Esophagus squamous epithelium (tissue), 5 donors: Measurements from ENCODE around the gene KAZN. TPM values are rescaled to one million over a fixed set of nuclear protein-coding genes. Genes with fewer than 3 reads are reported as not detected.
A peak's percentile ranks its signal among the peaks of the same experiment; 100 is the strongest.

ENCODE experiments used
- DNase-seq: peaks from one replicate; lab custom pipeline; 2025; lab: John Stamatoyannopoulos, UW
- H3K27ac ChIP-seq, 4 donors: fragments of 200-600 bp; sonication (generic); one replicate each; pipeline ENCODE4 v1.5.1; 2016 to 2019; ENCODE audit warnings: mild to moderate bottlenecking in 1 of 4
- H3K27me3 ChIP-seq, 4 donors: fragments of 200-600 bp; sonication (generic); 1 replicate in 3 of 4; 2 replicates in 1 of 4; pipeline versions ENCODE4 v1.5.1 to v1.6.0; 2017 to 2021; ENCODE audit warnings: antibody characterized with exemption in 1 of 4
- H3K36me3 ChIP-seq, 3 donors: fragments of 200-600 bp; sonication (generic); one replicate each; pipeline ENCODE4 v1.5.1; 2016 to 2019
- H3K4me1 ChIP-seq, 3 donors: fragments of 200-600 bp; sonication (generic); one replicate each; pipeline ENCODE4 v1.5.1; 2017 to 2019
- H3K4me3 ChIP-seq, 4 donors: fragments of 200-600 bp; sonication (generic); 1 replicate in 3 of 4; 2 replicates in 1 of 4; pipeline ENCODE4 v1.5.1; 2016 to 2019; ENCODE audit warnings: mild to moderate bottlenecking in 2 of 4, moderate library complexity in 1 of 4
- H3K9me3 ChIP-seq, 3 donors: fragments of 200-600 bp; sonication (generic); one replicate each; pipeline ENCODE4 v1.5.1; 2016 to 2019
- CTCF ChIP-seq, 6 experiments: fragments of 450-650 bp in 4 of 6; fragments of 200-600 bp in 2 of 6; sonication (generic) in 2 of 6; IDR thresholded peaks; one replicate each; pipeline ENCODE4 v1.5.1; 2016 to 2019; ENCODE audit warnings: antibody characterized with exemption in 6 of 6, mild to moderate bottlenecking in 4 of 6, moderate library complexity in 4 of 6
- POLR2A ChIP-seq, 4 donors: fragments of 450-650 bp; IDR thresholded peaks; one replicate each; pipeline ENCODE4 v1.6.1; 2017; ENCODE audit warnings: antibody characterized with exemption in 4 of 4, mild to moderate bottlenecking in 4 of 4, moderate library complexity in 3 of 4
- WGBS, 2 donors: methylation state at CpG; one replicate each; pipeline ENCODE4 v1.1.5; 2018; 5-methylcytosine and 5-hydroxymethylcytosine counted together
- intact Hi-C: fragments of 100-400 bp; cut with DNase I; formaldehyde crosslinking; loops from one replicate; pipeline ENCODE4 v1.15.0; 2022
- total RNA-seq, 4 donors: library from RNA; depleted of rRNA; stranded (reverse); fragments of >200 nt; gene quantifications; one replicate each; pipeline ENCODE4 v1.1.0, GENCODE V29; 2016
- donor health status: DM: yes; HTN: yes; CAD: no.

The KAZN gene
- total RNA-seq, 4 donors from 2014 or later: 25.0 to 54.5 (median 30.8) TPM

GRCh38 chr1:14971221-14971620 is 372.7 kb downstream of the KAZN start:
- H3K9me3 ChIP-seq: no peaks in the 10 kb centered on the region
- peak overlapping the region in 1 of 4 donors; percentile 13 for H3K27ac ChIP-seq
- no peak for DNase-seq
- peaks cover 14 to 48% (median 30%) of the 10 kb centered on the region in 3 donors for H3K4me1 ChIP-seq
- intact Hi-C loops: no loop called here
- H3K4me3 ChIP-seq: no peak overlapping the region
- H3K36me3 ChIP-seq: peaks cover 0 to 24% (median 0%) of the 10 kb centered on the region in 3 donors
- no peak for TF ChIP-seq CTCF (IDR thresholded peaks at IDR 0.05)
- no peak for TF ChIP-seq POLR2A (IDR thresholded peaks at IDR 0.05)
- H3K27me3 ChIP-seq: no peaks in the 10 kb centered on the region
- 82 to 88% methylated on average over 12 of the region's 12 CpGs for WGBS, 2 donors

- Histone ChIP-seq H3K4me1 (peaks cover 14 to 51% (median 30%) of the 10 kb centered on the region in 3 donors), H3K9me3 (no peaks in the 10 kb centered on the region), H3K4me3 (no peak overlapping the region), H3K27ac (no peak overlapping the region), H3K27me3 (no peaks in the 10 kb centered on the region), H3K36me3 (peaks cover 0 to 21% (median 0%) of the 10 kb centered on the region in 3 donors)
- DNase-seq: no peak
- no peak for TF ChIP-seq POLR2A (IDR thresholded peaks at IDR 0.05)
- TF ChIP-seq CTCF (IDR thresholded peaks at IDR 0.05): no peak
- intact Hi-C loops: no loop called here
- WGBS, 2 donors: 69 to 85% methylated on average over 6 to 7 of the region's 7 CpGs
Measured at GRCh38 chr1:14972107-14972506, 373.6 kb downstream of the KAZN start.

- Histone ChIP-seq H3K9me3 (no peaks in the 10 kb centered on the region), H3K4me3 (no peak overlapping the region), H3K36me3 (peaks cover 0 to 13% (median 0%) of the 10 kb centered on the region in 3 donors), H3K27ac (no peak overlapping the region), H3K27me3 (no peaks in the 10 kb centered on the region), H3K4me1 (peaks cover 6 to 52% (median 26%) of the 10 kb centered on the region in 3 donors)
- TF ChIP-seq CTCF (IDR thresholded peaks at IDR 0.05) (no peak), POLR2A (IDR thresholded peaks at IDR 0.05) (no peak)
- intact Hi-C loops: no loop called here
- WGBS, 2 donors: 84 to 92% methylated on average over 3 of the region's 5 CpGs
- no peak for DNase-seq
Measured at GRCh38 chr1:14973773-14974172, 375.3 kb downstream of the KAZN start.

- Histone ChIP-seq H3K4me3 (no peak overlapping the region), H3K36me3 (peaks cover 0 to 13% (median 0%) of the 10 kb centered on the region in 3 donors), H3K27ac (peak overlapping the region in 2 of 4 donors; percentile 33 to 44), H3K9me3 (no peaks in the 10 kb centered on the region), H3K4me1 (peaks cover 6 to 46% (median 20%) of the 10 kb centered on the region in 3 donors), H3K27me3 (no peaks in the 10 kb centered on the region)
- no peak for DNase-seq
- intact Hi-C loops: no loop called here
- 51 to 62% methylated on average over 2 of the region's 2 CpGs for WGBS, 2 donors
- no peak for TF ChIP-seq CTCF (IDR thresholded peaks at IDR 0.05)
- no peak for TF ChIP-seq POLR2A (IDR thresholded peaks at IDR 0.05)
Measured at GRCh38 chr1:14974361-14974760, 375.9 kb downstream of the KAZN start.

GRCh38 chr1:14975119-14975518 is 376.6 kb downstream of the KAZN start:
- Histone ChIP-seq H3K36me3 (peaks cover 0 to 13% (median 0%) of the 10 kb centered on the region in 3 donors), H3K27me3 (no peaks in the 10 kb centered on the region), H3K4me3 (no peak overlapping the region), H3K27ac (peak overlapping the region in 2 of 4 donors; percentile 33 to 44), H3K4me1 (peaks cover 6 to 39% (median 14%) of the 10 kb centered on the region in 3 donors), H3K9me3 (no peaks in the 10 kb centered on the region)
- no peak for DNase-seq
- intact Hi-C loops: no loop called here
- TF ChIP-seq POLR2A (IDR thresholded peaks at IDR 0.05): no peak
- TF ChIP-seq CTCF (IDR thresholded peaks at IDR 0.05): no peak
- WGBS, 2 donors: 61 to 80% methylated on average over 1 to 2 of the region's 4 CpGs
